ENCODE results near the gene SMTN.

SMTN gene

DNA sequence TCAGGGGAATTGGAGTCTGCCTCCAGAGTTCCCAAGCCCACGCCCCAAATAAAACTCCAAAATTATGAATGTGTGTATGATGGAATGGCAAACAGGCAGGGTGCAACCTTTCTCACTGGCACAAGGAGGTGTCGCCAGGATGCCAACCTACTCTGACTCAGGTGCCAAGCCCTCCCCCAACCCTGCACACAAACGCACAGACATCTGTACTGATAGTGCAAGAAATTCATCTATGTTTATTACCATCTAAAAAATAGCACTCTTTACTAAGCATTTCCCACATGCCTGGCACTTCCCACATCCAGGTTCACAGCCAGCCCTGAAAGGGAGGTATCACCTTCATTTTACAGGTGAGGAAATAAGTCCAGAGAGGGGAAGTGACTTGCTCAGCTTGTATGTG lies 57.9 kb downstream of the SMTN start:
- no peak overlapping the region for H3K27ac ChIP-seq (ENCODE audit: low read length)
- H3K79me2 ChIP-seq (ENCODE audit: low read length): no peaks in the 10 kb centered on the region
- H3F3A ChIP-seq (ENCODE audit: insufficient read depth, low read length): no peaks in the 10 kb centered on the region
- peaks cover 8% of the 10 kb centered on the region; the same call in 1 of the 2 replicates for H3K27me3 ChIP-seq (replicated peaks; ENCODE audit: insufficient read depth, low read length)
- H3K9me2 ChIP-seq (replicated peaks; ENCODE audit: insufficient read depth, low read length): no peaks in the 10 kb centered on the region
- no peak overlapping the region for H3K4me3 ChIP-seq (ENCODE audit: low read length)
- H4K20me1 ChIP-seq (ENCODE audit: insufficient read depth, low read length): no peaks in the 10 kb centered on the region
- DNase-seq: no peak
- no peaks in the 10 kb centered on the region for H3K36me3 ChIP-seq (replicated peaks; ENCODE audit: insufficient read depth, low read length)
- H3K9ac ChIP-seq (ENCODE audit: low read length): no peak overlapping the region
- TF ChIP-seq EZH2phosphoT487 (IDR thresholded peaks at IDR 0.05; ENCODE audit: low read length): no peak
- TF ChIP-seq, protein P1, sequence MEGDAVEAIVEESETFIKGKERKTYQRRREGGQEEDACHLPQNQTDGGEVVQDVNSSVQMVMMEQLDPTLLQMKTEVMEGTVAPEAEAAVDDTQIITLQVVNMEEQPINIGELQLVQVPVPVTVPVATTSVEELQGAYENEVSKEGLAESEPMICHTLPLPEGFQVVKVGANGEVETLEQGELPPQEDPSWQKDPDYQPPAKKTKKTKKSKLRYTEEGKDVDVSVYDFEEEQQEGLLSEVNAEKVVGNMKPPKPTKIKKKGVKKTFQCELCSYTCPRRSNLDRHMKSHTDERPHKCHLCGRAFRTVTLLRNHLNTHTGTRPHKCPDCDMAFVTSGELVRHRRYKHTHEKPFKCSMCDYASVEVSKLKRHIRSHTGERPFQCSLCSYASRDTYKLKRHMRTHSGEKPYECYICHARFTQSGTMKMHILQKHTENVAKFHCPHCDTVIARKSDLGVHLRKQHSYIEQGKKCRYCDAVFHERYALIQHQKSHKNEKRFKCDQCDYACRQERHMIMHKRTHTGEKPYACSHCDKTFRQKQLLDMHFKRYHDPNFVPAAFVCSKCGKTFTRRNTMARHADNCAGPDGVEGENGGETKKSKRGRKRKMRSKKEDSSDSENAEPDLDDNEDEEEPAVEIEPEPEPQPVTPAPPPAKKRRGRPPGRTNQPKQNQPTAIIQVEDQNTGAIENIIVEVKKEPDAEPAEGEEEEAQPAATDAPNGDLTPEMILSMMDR (IDR thresholded peaks at IDR 0.05; ENCODE audit: low read length): no peak
- TF ChIP-seq EZH2 (optimal IDR thresholded peaks at IDR 0.05; ENCODE audit: low read depth, low read length): no peak
- no peak overlapping the region for H2AFZ ChIP-seq (ENCODE audit: low read length)
- no peak overlapping the region for H3K4me2 ChIP-seq (ENCODE audit: low read depth, low read length)
- H3K9me3 ChIP-seq (replicated peaks; ENCODE audit: insufficient read depth, low read length): no peaks in the 10 kb centered on the region
- H3K4me1 ChIP-seq (ENCODE audit: low read length): no peaks in the 10 kb centered on the region

DNA sequence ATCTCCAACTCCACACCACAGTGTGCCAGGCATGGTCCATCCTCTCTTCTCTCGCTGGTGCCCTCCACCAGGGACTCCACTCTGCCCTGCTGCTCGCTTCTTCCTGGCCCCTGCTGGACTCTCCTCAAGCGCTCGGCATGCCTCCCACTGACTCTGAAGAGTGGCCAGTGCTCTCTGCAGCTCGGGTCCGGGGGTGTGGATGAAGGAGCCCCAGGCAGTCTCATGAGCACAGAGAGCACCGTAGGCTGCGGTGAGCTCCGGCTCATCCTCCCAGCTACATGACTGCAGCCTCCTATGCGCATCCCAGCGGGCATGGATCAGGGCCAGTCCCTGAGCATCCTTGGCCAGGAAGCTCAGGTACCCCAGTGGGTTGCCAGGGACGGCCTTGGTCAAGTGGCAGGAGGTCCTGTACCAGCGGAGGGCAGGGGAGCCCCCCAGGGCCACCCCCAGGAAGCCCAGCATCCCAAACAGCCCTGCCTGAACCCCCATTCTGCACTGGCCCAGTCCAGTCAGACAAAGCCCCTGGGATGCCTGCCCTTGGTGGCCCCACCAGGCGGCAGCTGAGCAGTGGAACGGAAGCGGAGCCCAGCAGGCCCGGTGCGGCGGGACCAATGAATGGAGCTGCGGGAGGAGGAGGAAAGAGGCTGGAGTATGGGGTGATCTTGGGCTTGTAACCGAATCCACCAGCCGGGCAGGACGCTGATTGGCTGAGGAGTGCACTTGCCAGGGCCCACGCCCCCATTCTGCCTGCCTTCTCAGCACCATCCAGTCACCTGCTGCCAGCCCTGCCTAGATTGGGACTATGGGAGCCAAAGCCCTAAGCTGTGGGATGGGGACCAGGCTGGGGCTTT lies 59.0 kb downstream of the SMTN start, which contains the start of gene PLA2G3:
Gene PLA2G3, minus strand, starts transcription at position 643 of the 851 bp plus-strand sequence. Its CDS starts 154 bp downstream, at position 489.
- Histone ChIP-seq H3K79me2 (ENCODE audit: low read length) (no peaks in the 10 kb centered on the region), H3K9me2 (replicated peaks; ENCODE audit: insufficient read depth, low read length) (no peaks in the 10 kb centered on the region), H2AFZ (ENCODE audit: low read length) (no peak within 1 kb of the TSS), H3K36me3 (replicated peaks; ENCODE audit: insufficient read depth, low read length) (no peaks in the 10 kb centered on the region), H3K4me2 (ENCODE audit: low read depth, low read length) (no peak within 1 kb of the TSS), H3F3A (ENCODE audit: insufficient read depth, low read length) (no peaks in the 10 kb centered on the region), H4K20me1 (ENCODE audit: insufficient read depth, low read length) (no peaks in the 10 kb centered on the region), H3K9me3 (replicated peaks; ENCODE audit: insufficient read depth, low read length) (no peaks in the 10 kb centered on the region), H3K27me3 (replicated peaks; ENCODE audit: insufficient read depth, low read length) (peaks cover 8% of the 10 kb centered on the region; the same call in 1 of the 2 replicates), H3K4me3 (ENCODE audit: low read length) (no peak within 1 kb of the TSS), H3K9ac (ENCODE audit: low read length) (no peak within 1 kb of the TSS), H3K4me1 (ENCODE audit: low read length) (no peaks in the 10 kb centered on the region), H3K27ac (ENCODE audit: low read length) (no peak within 1 kb of the TSS)
- no peak for TF ChIP-seq EZH2 (optimal IDR thresholded peaks at IDR 0.05; ENCODE audit: low read depth, low read length)
- TF ChIP-seq, protein P1 (IDR thresholded peaks at IDR 0.05; ENCODE audit: low read length): no peak
- DNase-seq: no peak

- TF ChIP-seq EZH2phosphoT487 (IDR thresholded peaks at IDR 0.05; ENCODE audit: low read length) (no peak), EZH2 (optimal IDR thresholded peaks at IDR 0.05; ENCODE audit: low read depth, low read length) (no peak)
- TF ChIP-seq, protein P1 (IDR thresholded peaks at IDR 0.05; ENCODE audit: low read length): no peak
- no peaks in the 10 kb centered on the region for H3K9me3 ChIP-seq (replicated peaks; ENCODE audit: insufficient read depth, low read length)
- H3K9ac ChIP-seq (ENCODE audit: low read length): no peak overlapping the region
- H2AFZ ChIP-seq (ENCODE audit: low read length): no peak overlapping the region
- DNase-seq: no peak
- no peak overlapping the region for H3K4me3 ChIP-seq (ENCODE audit: low read length)
- no peaks in the 10 kb centered on the region for H3K4me1 ChIP-seq (ENCODE audit: low read length)
- H3K36me3 ChIP-seq (replicated peaks; ENCODE audit: insufficient read depth, low read length): no peaks in the 10 kb centered on the region
- no peak overlapping the region for H3K27ac ChIP-seq (ENCODE audit: low read length)
- H3F3A ChIP-seq (ENCODE audit: insufficient read depth, low read length): no peaks in the 10 kb centered on the region
- no peaks in the 10 kb centered on the region for H4K20me1 ChIP-seq (ENCODE audit: insufficient read depth, low read length)
- no peaks in the 10 kb centered on the region for H3K79me2 ChIP-seq (ENCODE audit: low read length)
- H3K9me2 ChIP-seq (replicated peaks; ENCODE audit: insufficient read depth, low read length): no peaks in the 10 kb centered on the region
- peaks cover 8% of the 10 kb centered on the region; the same call in 1 of the 2 replicates for H3K27me3 ChIP-seq (replicated peaks; ENCODE audit: insufficient read depth, low read length)
- H3K4me2 ChIP-seq (ENCODE audit: low read depth, low read length): no peak overlapping the region
Measured at GRCh38 chr22:31140746-31141145, 59.6 kb downstream of the SMTN start.

Data from MM.1S (cell line).